Measurements from ENCODE around the gene CDK14.

Gene CDK14

GRCh38 chr7:90706072-90706716 is 110.1 kb downstream of the CDK14 start:
- TF ChIP-seq CTCF (IDR thresholded peaks at IDR 0.05; ENCODE audit: low read depth, low read length): no peak
- H3K4me3 ChIP-seq (ENCODE audit: low read depth, low read length): no peak overlapping the region
- DNase-seq: no peak

GRCh38 chr7:90708841-90709317 is 112.8 kb downstream of the CDK14 start:
- no peaks in the 10 kb centered on the region for H3K9me3 ChIP-seq
- DNase-seq: no peak
- no peaks in the 10 kb centered on the region for H3K4me1 ChIP-seq
- H3K36me3 ChIP-seq: no peaks in the 10 kb centered on the region
- no peaks in the 10 kb centered on the region for H3K27me3 ChIP-seq
- peak; percentile 37 for TF ChIP-seq CTCF (IDR thresholded peaks at IDR 0.05; ENCODE audit: low read depth, low read length)
- H3K4me3 ChIP-seq (ENCODE audit: low read depth, low read length): no peak overlapping the region

More at GRCh38 chr7:90706072-90706716, 110.1 kb downstream of the CDK14 start:
- Histone ChIP-seq H3K27me3 (no peaks in the 10 kb centered on the region), H3K36me3 (no peaks in the 10 kb centered on the region), H3K9me3 (no peaks in the 10 kb centered on the region), H3K4me1 (no peaks in the 10 kb centered on the region)

- H3K36me3 ChIP-seq: no peaks in the 10 kb centered on the region
- no peaks in the 10 kb centered on the region for H3K9me3 ChIP-seq
- H3K27me3 ChIP-seq: no peaks in the 10 kb centered on the region
- no peaks in the 10 kb centered on the region for H3K4me1 ChIP-seq
- no peak for TF ChIP-seq CTCF (IDR thresholded peaks at IDR 0.05; ENCODE audit: low read depth, low read length)
- DNase-seq: no peak
- H3K4me3 ChIP-seq (ENCODE audit: low read depth, low read length): no peak overlapping the region
These were observed 113.7 kb downstream of the CDK14 start for GRCh38 chr7:90709501-90710465.

GRCh38 chr7:90710466-90710850 is 114.3 kb downstream of the CDK14 start:
- H3K4me3 ChIP-seq (ENCODE audit: low read depth, low read length): no peak overlapping the region
- H3K4me1 ChIP-seq: no peaks in the 10 kb centered on the region
- no peaks in the 10 kb centered on the region for H3K9me3 ChIP-seq
- no peak for TF ChIP-seq CTCF (IDR thresholded peaks at IDR 0.05; ENCODE audit: low read depth, low read length)
- H3K36me3 ChIP-seq: no peaks in the 10 kb centered on the region
- no peak for DNase-seq
- no peaks in the 10 kb centered on the region for H3K27me3 ChIP-seq

GRCh38 chr7:90713628-90714027 is 117.5 kb downstream of the CDK14 start:
- Histone ChIP-seq H3K9me3 (no peaks in the 10 kb centered on the region), H3K36me3 (no peaks in the 10 kb centered on the region), H3K4me3 (ENCODE audit: low read depth, low read length) (no peak overlapping the region), H3K27me3 (no peaks in the 10 kb centered on the region), H3K4me1 (no peaks in the 10 kb centered on the region)
- no peak for DNase-seq
- TF ChIP-seq CTCF (IDR thresholded peaks at IDR 0.05; ENCODE audit: low read depth, low read length): no peak

Data from BE2C (cell line).